H1 (cell line): ENCODE results near the gene AMZ1. TPM values are rescaled to one million over a fixed set of nuclear protein-coding genes. Genes with fewer than 3 reads are reported as not detected.

Experiments
- CTCF ChIA-PET: fragments of 300-600 bp; sonication (Branson Sonifier 250); formaldehyde crosslinking; loops from one replicate; lab custom pipeline; 2021; ENCODE audit not compliant: partially characterized antibody; lab: Charles Lee
- POLR2A ChIA-PET: fragments of 300-600 bp; sonication (Branson Sonifier 250); formaldehyde crosslinking; loops from one replicate; lab custom pipeline; 2021; ENCODE audit warnings: inconsistent platforms; ENCODE audit not compliant: partially characterized antibody; lab: Charles Lee
- DNase-seq, 2 experiments: peaks; one replicate each; pipeline versions ENCODE4 v3.0.0 to v3.0.0-alpha.2; 2010 to 2022; ENCODE audit warnings: low spot score in 2 of 2, low read depth in 1 of 2, mixed read lengths in 1 of 2
- FAIRE-seq: peaks from 2 replicates; lab custom pipeline; 2011; peaks lifted over from hg19 to GRCh38; lab: Jason Lieb, UNC
- H2AFZ ChIP-seq: 2 replicates; pipeline ENCODE4 v1.8.1; 2012; ENCODE audit warnings: low read length, inconsistent platforms
- H2AK5ac ChIP-seq: 2 replicates; pipeline ENCODE4 v1.6.1; 2013; ENCODE audit warnings: low read depth, low read length
- H2BK120ac ChIP-seq: replicated peaks from 2 replicates; pipeline ENCODE3; 2013; ENCODE audit warnings: low read depth, low read length, inconsistent platforms
- H2BK12ac ChIP-seq: 2 replicates; pipeline ENCODE4 v1.6.1; 2013; ENCODE audit warnings: low read depth, low read length
- H2BK15ac ChIP-seq: 2 replicates; pipeline ENCODE4 v1.6.1; 2013; ENCODE audit warnings: low read length
- H2BK20ac ChIP-seq: 2 replicates; pipeline ENCODE4 v1.6.1; 2013; ENCODE audit warnings: low read length
- H2BK5ac ChIP-seq: 2 replicates; pipeline ENCODE4 v1.6.1; 2013; ENCODE audit warnings: low read depth, low read length
- H3K14ac ChIP-seq: 2 replicates; pipeline ENCODE4 v1.6.1; 2013; ENCODE audit warnings: inconsistent platforms; ENCODE audit not compliant: insufficient read length
- H3K18ac ChIP-seq: 2 replicates; pipeline ENCODE4 v1.6.1; 2013; ENCODE audit warnings: low read length; ENCODE audit errors: extremely low read depth
- H3K23ac ChIP-seq: 2 replicates; pipeline ENCODE4 v1.6.1; 2013; ENCODE audit warnings: inconsistent platforms; ENCODE audit not compliant: insufficient read length
- H3K23me2 ChIP-seq: 2 replicates; pipeline ENCODE4 v1.6.1; 2013; ENCODE audit warnings: low read depth, low read length
- H3K27ac ChIP-seq: 2 replicates; pipeline ENCODE4 v1.6.1; 2011; ENCODE audit warnings: low read depth, low read length, inconsistent platforms
- H3K27me3 ChIP-seq, 4 experiments: replicated peaks in 1 of 4; 1 replicate in 1 of 4; 2 replicates in 3 of 4; pipeline versions ENCODE4 v1.6.1 to v1.8.1; 2011 to 2013; ENCODE audit warnings: low read length in 3 of 4, mild to moderate bottlenecking in 3 of 4, inconsistent platforms in 2 of 4, mixed read lengths in 2 of 4, moderate library complexity in 1 of 4; ENCODE audit not compliant: control insufficient read depth in 3 of 4, insufficient read depth in 3 of 4; ENCODE audit errors: extremely low read depth in 1 of 4
- H3K36me3 ChIP-seq, 4 experiments: 2 replicates each; pipeline versions ENCODE4 v1.6.1 to v1.8.1; 2011 to 2013; ENCODE audit warnings: mild to moderate bottlenecking in 4 of 4, low read length in 3 of 4, moderate library complexity in 2 of 4, control low read depth in 1 of 4, inconsistent platforms in 1 of 4; ENCODE audit not compliant: insufficient read depth in 4 of 4, control insufficient read depth in 2 of 4
- H3K4ac ChIP-seq: replicated peaks from 2 replicates; pipeline ENCODE3; 2013; ENCODE audit warnings: low read length, low read depth, mixed read lengths, inconsistent platforms; ENCODE audit not compliant: insufficient read length
- H3K4me1 ChIP-seq, 4 experiments: replicated peaks in 1 of 4; 1 replicate in 1 of 4; 2 replicates in 3 of 4; pipeline versions ENCODE4 v1.6.1 to v1.8.1; 2011 to 2013; ENCODE audit warnings: low read length in 3 of 4, inconsistent platforms in 2 of 4, mixed read lengths in 1 of 4; ENCODE audit not compliant: insufficient read depth in 4 of 4, control insufficient read depth in 3 of 4
- H3K4me2 ChIP-seq, 2 experiments: 2 replicates each; pipeline versions ENCODE4 v1.6.1 to v1.8.1; 2011 to 2013; ENCODE audit warnings: low read depth in 2 of 2, low read length in 2 of 2, control low read depth in 1 of 2, inconsistent platforms in 1 of 2, mild to moderate bottlenecking in 1 of 2; ENCODE audit not compliant: insufficient read depth in 1 of 2
- H3K4me3 ChIP-seq, 4 experiments: fragments of 200-600, 300-600 bp in 1 of 4; sonication (generic), shearing (Covaris generic), sonication (Bioruptor Twin) in 1 of 4; 2 replicates each; pipeline versions ENCODE4 v1.5.1 to v1.8.1; 2011 to 2016; ENCODE audit warnings: low read length in 4 of 4, low read depth in 3 of 4, control low read depth in 2 of 4, inconsistent platforms in 2 of 4, mild to moderate bottlenecking in 2 of 4, mixed read lengths in 1 of 4, moderate library complexity in 1 of 4; ENCODE audit not compliant: insufficient read depth in 2 of 4; ENCODE audit errors: extremely low read depth in 1 of 4
- H3K56ac ChIP-seq: replicated peaks from 2 replicates; pipeline ENCODE3; 2013; ENCODE audit warnings: low read depth, mild to moderate bottlenecking, mixed read lengths, low read length, inconsistent platforms; ENCODE audit not compliant: insufficient read length
- H3K79me1 ChIP-seq: 2 replicates; pipeline ENCODE4 v1.6.1; 2013; ENCODE audit warnings: low read depth, low read length, control low read depth
- H3K79me2 ChIP-seq, 2 experiments: 2 replicates each; pipeline versions ENCODE4 v1.6.1 to v1.8.1; 2012 to 2013; ENCODE audit warnings: low read length in 2 of 2, mild to moderate bottlenecking in 2 of 2, inconsistent platforms in 1 of 2; ENCODE audit not compliant: insufficient read depth in 2 of 2, control insufficient read depth in 1 of 2
- H3K9ac ChIP-seq, 4 experiments: replicated peaks in 1 of 4; 1 replicate in 1 of 4; 2 replicates in 3 of 4; pipeline versions ENCODE4 v1.6.1 to v1.8.1; 2011 to 2013; ENCODE audit warnings: low read depth in 3 of 4, low read length in 3 of 4, control low read depth in 2 of 4, mild to moderate bottlenecking in 2 of 4, moderate library complexity in 2 of 4, inconsistent platforms in 1 of 4; ENCODE audit errors: extremely low read depth in 1 of 4
- H3K9me3 ChIP-seq, 2 experiments: 2 replicates each; pipeline versions ENCODE4 v1.6.1 to v1.8.1; 2012 to 2013; ENCODE audit warnings: mild to moderate bottlenecking in 2 of 2, moderate library complexity in 2 of 2, control low read depth in 1 of 2, inconsistent platforms in 1 of 2, low read depth in 1 of 2, low read length in 1 of 2, mixed read lengths in 1 of 2; ENCODE audit not compliant: insufficient read depth in 2 of 2
- H4K20me1 ChIP-seq, 2 experiments: replicated peaks in 1 of 2; 2 replicates each; pipeline versions ENCODE3 to v1.8.1; 2011 to 2013; ENCODE audit warnings: inconsistent platforms in 2 of 2, low read length in 2 of 2, mild to moderate bottlenecking in 1 of 2; ENCODE audit not compliant: insufficient read depth in 2 of 2, control insufficient read depth in 1 of 2
- H4K5ac ChIP-seq: 2 replicates; pipeline ENCODE4 v1.6.1; 2013; ENCODE audit warnings: low read length, low read depth, mixed read lengths, inconsistent platforms; ENCODE audit not compliant: insufficient read length
- H4K8ac ChIP-seq: 2 replicates; pipeline ENCODE4 v1.8.0; 2013; ENCODE audit warnings: mild to moderate bottlenecking, moderate library complexity, low read length, inconsistent platforms; ENCODE audit not compliant: insufficient read depth; ENCODE audit errors: extremely low read depth
- H4K91ac ChIP-seq: replicated peaks from 2 replicates; pipeline ENCODE3; 2013; ENCODE audit warnings: low read length, mixed read lengths, inconsistent platforms; ENCODE audit not compliant: insufficient read length
- ATF2 ChIP-seq: IDR thresholded peaks from 2 replicates; pipeline ENCODE4 v1.6.1; 2012; ENCODE audit warnings: low read length, inconsistent platforms
- CBX8 ChIP-seq: fragments of 300-800, 300-1000 bp; sonication (generic); IDR thresholded peaks from 2 replicates; pipeline ENCODE4 v1.7.1; 2016; ENCODE audit warnings: low read depth, low read length, borderline replicate concordance
- CEBPB ChIP-seq: IDR thresholded peaks from 2 replicates; pipeline ENCODE4 v1.6.1; 2012; ENCODE audit warnings: low read depth, low read length
- SIN3A ChIP-seq, 2 experiments: IDR thresholded peaks in 1 of 2; conservative IDR thresholded peaks in 1 of 2; 2 replicates each; pipeline ENCODE4 v1.6.1; 2011 to 2012; ENCODE audit warnings: low read length in 2 of 2, improper control_type of control experiment in 1 of 2, low read depth in 1 of 2, mild to moderate bottlenecking in 1 of 2
- SRF ChIP-seq: IDR thresholded peaks from 2 replicates; pipeline ENCODE4 v1.6.1; 2011; ENCODE audit warnings: mild to moderate bottlenecking, low read depth, low read length, moderate library complexity
- WGBS, 2 experiments: shearing (Covaris generic) in 1 of 2; methylation state at CpG; one replicate each; pipeline versions ENCODE4 v1.1.6 to v1.1.7; 2013 to 2015; ENCODE audit warnings: low lambda C conversion rate in 2 of 2, mixed read lengths in 2 of 2, inconsistent platforms in 1 of 2, low coverage in 1 of 2, missing lambda C conversion rate in 1 of 2; ENCODE audit not compliant: insufficient replicate concordance in 2 of 2, insufficient coverage in 1 of 2, insufficient read length in 1 of 2; ENCODE audit errors: extremely low coverage in 1 of 2, missing lambda C conversion rate in 1 of 2; 5-methylcytosine and 5-hydroxymethylcytosine counted together
- polyA plus RNA-seq, 7 experiments: library from polyadenylated mRNA; depleted of rRNA in 3 of 7; stranded (reverse) in 5 of 7; unstranded in 2 of 7; fragments of >200 nt in 5 of 7; fragments of 200-250 nt in 2 of 7; gene quantifications; 1 replicate in 5 of 7; 2 replicates in 1 of 7; 4 replicates in 1 of 7; pipeline versions ENCODE4 v1.2.1 to v1.2.3, GENCODE V29; 2011 to 2013; ENCODE audit warnings: missing spikeins in 2 of 7, mixed read lengths in 2 of 7
- total RNA-seq: library from RNA; stranded (reverse); fragmentation: NEBNext Ultra II Directional; extraction: Animal tissue kit (Norgen Biotek cat#: 25700); gene quantifications from 2 replicates; pipeline ENCODE4 v1.2.1, GENCODE V29; 2021

AMZ1 gene
- total and polyA plus RNA-seq, 2 of the 8 experiments (the other 6 are each of a cell fraction or from before 2014, with no cell fraction given), result 0.59 to 1.4 TPM

GRCh38 chr7:2721842-2722241 lies 33.8 kb downstream of the AMZ1 start:
- Histone ChIP-seq H2AFZ (no peak overlapping the region), H3K79me1 (peaks cover 6% of the 10 kb centered on the region; the same call in 1 of the 2 replicates), H2BK20ac (no peak overlapping the region), H4K91ac (no peak overlapping the region), H3K4me3 (no peak overlapping the region), H3K79me2 (no peaks in the 10 kb centered on the region; a peak in 1 of 4 replicates), H3K36me3 (peaks cover 0 to 14% (median 8%) of the 10 kb centered on the region in 4 experiments; a peak in 5 of 8 replicates), H3K9me3 (no peaks in the 10 kb centered on the region), H3K56ac (no peak overlapping the region), H3K14ac (no peak overlapping the region), H3K4ac (no peak overlapping the region), H3K4me2 (no peak overlapping the region), H3K27ac (no peak overlapping the region), H2BK120ac (no peak overlapping the region), H4K5ac (no peak overlapping the region), H2BK5ac (no peak overlapping the region), H3K4me1 (no peaks in the 10 kb centered on the region; a peak in 4 of 7 replicates), H3K9ac (no peak overlapping the region; a peak in 1 of 7 replicates), H3K23me2 (no peaks in the 10 kb centered on the region), H3K23ac (no peak overlapping the region), H2AK5ac (no peak overlapping the region)
- FAIRE-seq (no peak), DNase-seq (no peak)
- POLR2A ChIA-PET, result interaction anchor here (0.6 kb wide), 1 partner anchor 53 kb away, joined by 3 read pairs; no protein-coding TSS in a partner anchor
- CTCF ChIA-PET, result interaction anchor here (11.4 kb wide), 1 partner anchor 14 kb away, joined by 125 read pairs; no protein-coding TSS in a partner anchor
- WGBS, 2 experiments, result 93% methylated on average over 19 of the region's 19 CpGs; no CpG with 5 or more reads in 1 of the 2 experiments
- no peak for TF ChIP-seq ATF2
- TF ChIP-seq SIN3A (conservative IDR thresholded peaks at IDR 0.05 in 1 of 2, IDR thresholded peaks at IDR 0.05 in 1 of 2; ENCODE audit: low read depth in 1 of 2, low read length in 2 of 2), result no peak
- no peak for TF ChIP-seq CBX8
- TF ChIP-seq SRF, result no peak
- TF ChIP-seq CEBPB, result no peak
- TF ChIP-seq, all 59 proteins: peak for 0
- Histone ChIP-seq H4K20me1 (peaks cover 2 to 9% of the 10 kb centered on the region in 2 experiments), H2BK15ac (no peak overlapping the region), H3K27me3 (no peaks in the 10 kb centered on the region), H2BK12ac (no peak overlapping the region), H4K8ac (no peak overlapping the region; the same call in 1 of the 2 replicates), H3K18ac (no peak overlapping the region)
